Measurements from ENCODE around the gene SNCG.
"Not testable (repeated sequence)": the region's sequence is repeated elsewhere in the genome, so short reads cannot be mapped to it uniquely, and the experiment has no call there.

Gene SNCG

GRCh38 chr10:86958116-86958900 is at the start of gene SNCG:
Gene SNCG, plus strand, starts transcription at chr10:86958599. Its CDS starts 99 bp downstream, at chr10:86958698.
- DNase-seq (ENCODE audit: low read depth in 1 of 2, low spot score in 1 of 2), result no peak

- no peak for DNase-seq (ENCODE audit: low read depth in 1 of 2, low spot score in 1 of 2)
Observed at GRCh38 chr10:86914734-86915133, 43.7 kb upstream of the SNCG start.

GRCh38 chr10:86918022-86918471 is 40.4 kb upstream of the SNCG start:
- no peak for DNase-seq (ENCODE audit: low read depth in 1 of 2, low spot score in 1 of 2)

- DNase-seq (ENCODE audit: low read depth in 1 of 2, low spot score in 1 of 2), result no peak
Observed at GRCh38 chr10:86922553-86922961, 35.8 kb upstream of the SNCG start.

- no peak for DNase-seq (ENCODE audit: low read depth in 1 of 2, low spot score in 1 of 2)
Observed at GRCh38 chr10:86929468-86930380, 28.7 kb upstream of the SNCG start.

GRCh38 chr10:86931872-86932271 is 26.5 kb upstream of the SNCG start:
- DNase-seq (ENCODE audit: low read depth in 1 of 2, low spot score in 1 of 2), result no peak

GRCh38 chr10:86932674-86933073 is 25.7 kb upstream of the SNCG start:
- no peak for DNase-seq (ENCODE audit: low read depth in 1 of 2, low spot score in 1 of 2)

GRCh38 chr10:86934162-86934711 is 24.2 kb upstream of the SNCG start:
- DNase-seq (ENCODE audit: low read depth in 1 of 2, low spot score in 1 of 2), result not testable (repeated sequence)

- DNase-seq (ENCODE audit: low read depth in 1 of 2, low spot score in 1 of 2), result no peak
Observed at GRCh38 chr10:86936661-86937501, 21.5 kb upstream of the SNCG start.

- DNase-seq (ENCODE audit: low read depth in 1 of 2, low spot score in 1 of 2), result no peak
Observed at GRCh38 chr10:86937502-86938154, 20.8 kb upstream of the SNCG start.

GRCh38 chr10:86938260-86938659 is 20.1 kb upstream of the SNCG start:
- no peak for DNase-seq (ENCODE audit: low read depth in 1 of 2, low spot score in 1 of 2)

- DNase-seq (ENCODE audit: low read depth in 1 of 2, low spot score in 1 of 2), result not testable (repeated sequence)
Observed at GRCh38 chr10:86940076-86940475, 18.3 kb upstream of the SNCG start.

GRCh38 chr10:86940677-86941076 is 17.7 kb upstream of the SNCG start:
- no peak for DNase-seq (ENCODE audit: low read depth in 1 of 2, low spot score in 1 of 2)

- no peak for DNase-seq (ENCODE audit: low read depth in 1 of 2, low spot score in 1 of 2)
Observed at GRCh38 chr10:86941426-86941825, 17.0 kb upstream of the SNCG start.

GRCh38 chr10:86941991-86942421 is 16.4 kb upstream of the SNCG start:
- DNase-seq (ENCODE audit: low read depth in 1 of 2, low spot score in 1 of 2), result no peak

GRCh38 chr10:86942441-86943315 is 15.7 kb upstream of the SNCG start:
- DNase-seq (ENCODE audit: low read depth in 1 of 2, low spot score in 1 of 2), result no peak

GRCh38 chr10:86943316-86944030 is 14.9 kb upstream of the SNCG start:
- DNase-seq (ENCODE audit: low read depth in 1 of 2, low spot score in 1 of 2), result no peak

- no peak for DNase-seq (ENCODE audit: low read depth in 1 of 2, low spot score in 1 of 2)
Observed at GRCh38 chr10:86944031-86944419, 14.4 kb upstream of the SNCG start.

- no peak for DNase-seq (ENCODE audit: low read depth in 1 of 2, low spot score in 1 of 2)
Observed at GRCh38 chr10:86944471-86944870, 13.9 kb upstream of the SNCG start.
